ENCODE data around the gene OR5F1.

The OR5F1 gene

DNA sequence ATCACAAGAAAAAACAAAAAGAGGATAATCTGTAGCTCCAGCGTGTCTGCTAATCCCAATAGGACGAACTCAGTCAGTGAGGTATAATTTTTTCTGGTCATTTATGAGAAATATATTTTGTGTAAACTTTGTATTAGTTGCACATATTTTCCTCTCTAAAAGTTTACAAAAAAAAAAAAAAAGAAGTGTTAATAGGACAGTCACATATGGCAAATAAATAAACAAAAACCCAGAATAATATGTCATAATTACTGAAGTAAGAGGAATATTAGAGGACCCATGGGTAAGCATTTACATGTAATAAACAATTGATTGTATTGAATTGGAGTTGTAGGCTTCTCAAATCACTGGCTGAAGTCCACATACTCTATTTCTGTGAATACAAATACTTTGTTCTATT, at the start of gene OR5F1:
Gene OR5F1 (minus strand): TSS at position 101 of the 400 bp plus-strand sequence. CDS start 0 bp downstream, at position 101.
- no peak for DNase-seq (ENCODE audit: low read depth)

DNA sequence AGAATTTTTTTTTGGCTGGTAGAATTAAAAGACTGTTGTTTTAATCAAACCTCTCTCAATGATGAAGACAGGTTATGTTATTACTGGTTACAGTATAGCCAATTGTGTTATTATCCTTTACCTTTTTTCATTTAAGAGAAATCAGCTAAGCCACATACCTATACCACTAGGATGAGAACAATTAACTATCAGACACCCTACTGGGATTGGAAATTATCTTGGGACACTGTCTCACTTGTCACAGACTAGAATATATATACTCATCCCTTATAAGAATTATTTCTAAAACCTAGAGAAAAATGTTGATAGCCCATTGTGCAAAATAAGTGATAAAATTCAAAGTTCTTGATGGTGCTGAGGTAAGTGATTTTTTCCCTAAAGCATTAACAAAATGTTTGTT, 32.9 kb upstream of the OR5F1 start, which contains the start of gene OR5AS1:
Gene OR5AS1 (plus strand): TSS at position 301 of the 400 bp plus-strand sequence. CDS start 2,765 bp downstream, outside the sequence.
- DNase-seq (ENCODE audit: low read depth), result no peak

DNA sequence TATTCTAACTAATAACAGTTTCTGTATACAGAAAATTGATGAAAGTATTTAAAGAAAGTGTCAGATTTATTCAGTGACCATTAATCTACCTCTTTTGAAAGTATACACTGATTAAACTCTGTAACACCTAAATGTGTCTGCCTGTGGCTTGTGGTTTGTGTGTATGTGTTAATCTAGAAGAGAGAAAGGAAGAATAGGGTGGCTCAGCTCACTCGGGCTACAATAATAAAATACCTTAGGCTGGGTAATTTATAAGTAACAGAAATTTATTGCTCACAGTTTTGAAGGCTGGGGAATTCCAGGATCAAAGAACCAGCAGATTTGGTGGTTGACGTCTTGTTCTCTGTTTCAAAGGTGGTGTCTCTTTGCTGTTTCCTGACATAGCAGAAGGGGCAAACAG, 19.4 kb upstream of the OR5F1 start:
- no peak for DNase-seq (ENCODE audit: low read depth)

DNA sequence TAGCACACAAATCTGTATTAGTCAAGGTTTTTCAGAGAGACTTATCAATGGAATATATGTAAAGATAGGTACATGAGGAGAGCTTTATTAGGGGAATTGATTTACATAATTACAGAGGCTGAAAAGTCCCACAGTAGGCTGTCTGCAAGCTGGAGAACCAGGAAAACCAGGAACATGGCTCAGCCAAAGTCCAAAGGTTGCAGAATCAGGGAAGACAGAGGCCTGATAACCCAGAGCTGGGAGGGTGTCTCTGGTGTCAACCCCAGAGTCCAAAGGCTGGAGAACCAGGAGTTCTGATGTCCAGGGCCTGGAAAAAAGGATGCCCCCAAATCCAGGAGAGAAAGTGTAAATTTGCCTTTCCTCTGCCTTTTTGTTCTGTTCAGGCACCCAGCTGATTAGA, 16.3 kb upstream of the OR5F1 start:
- DNase-seq (ENCODE audit: low read depth), result no peak

DNA sequence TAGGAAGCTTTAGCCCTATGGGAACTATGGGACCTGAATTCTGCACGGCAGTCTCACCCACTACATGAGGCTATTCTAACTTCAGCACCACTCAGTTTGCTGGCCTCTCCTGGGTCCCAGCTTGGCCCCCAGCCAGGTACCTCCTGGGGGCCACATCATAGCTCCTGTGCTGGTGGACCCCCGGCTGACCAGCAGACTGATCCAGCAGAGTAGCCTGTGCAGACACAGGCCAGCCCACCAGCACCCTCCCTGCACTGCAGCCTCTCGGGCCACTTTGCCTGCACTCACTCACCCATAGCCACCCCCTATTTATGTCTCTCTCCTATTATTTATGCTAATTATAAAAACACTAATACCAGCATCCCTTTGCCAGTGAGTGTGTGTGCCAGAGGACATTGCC, 23.5 kb downstream of the OR5F1 start:
- DNase-seq (ENCODE audit: low read depth), result no peak

DNA sequence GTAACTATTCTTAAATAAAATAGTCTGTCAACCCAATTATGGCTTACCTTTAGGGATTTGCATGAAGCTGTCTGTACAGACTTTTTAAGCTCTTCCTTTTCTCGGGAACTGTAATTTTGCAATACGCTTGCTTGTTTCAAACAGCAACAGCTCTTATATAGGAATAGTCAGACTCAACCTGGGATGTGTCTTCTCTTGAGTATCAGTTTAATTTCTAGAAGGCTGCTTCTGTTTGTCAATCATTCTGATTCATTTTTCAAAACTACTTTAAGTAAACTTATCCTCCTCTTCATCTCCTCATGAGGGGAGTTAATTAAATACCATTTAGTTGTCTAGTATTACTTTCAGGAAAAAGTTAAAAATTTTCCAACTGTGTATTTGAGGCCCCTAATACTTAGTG, 24.6 kb downstream of the OR5F1 start, which contains the start of gene OR10AG1:
Gene OR10AG1 (minus strand): TSS at position 101 of the 400 bp plus-strand sequence. CDS start 38 bp downstream, at position 63.
- no peak for DNase-seq (ENCODE audit: low read depth)

DNA sequence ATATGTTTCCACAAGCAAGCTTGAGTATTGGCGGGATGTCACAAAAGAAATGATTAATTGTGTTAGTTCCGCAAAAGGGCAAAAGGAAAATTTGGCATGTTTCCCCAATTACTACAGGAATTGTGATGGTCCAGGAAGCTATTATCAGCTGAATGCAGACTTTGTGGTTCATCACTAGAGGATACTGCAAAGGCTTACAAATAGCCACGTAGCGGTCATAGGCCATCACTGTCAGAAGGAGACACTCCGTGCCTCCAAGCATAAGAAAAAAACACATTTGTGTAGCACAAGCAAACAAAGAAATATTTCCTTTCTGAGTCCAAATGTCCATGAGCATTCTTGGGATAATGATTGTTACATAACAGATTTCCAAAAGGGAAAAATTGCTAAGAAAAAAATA, 26.5 kb downstream of the OR5F1 start:
- DNase-seq (ENCODE audit: low read depth), result no peak

DNA sequence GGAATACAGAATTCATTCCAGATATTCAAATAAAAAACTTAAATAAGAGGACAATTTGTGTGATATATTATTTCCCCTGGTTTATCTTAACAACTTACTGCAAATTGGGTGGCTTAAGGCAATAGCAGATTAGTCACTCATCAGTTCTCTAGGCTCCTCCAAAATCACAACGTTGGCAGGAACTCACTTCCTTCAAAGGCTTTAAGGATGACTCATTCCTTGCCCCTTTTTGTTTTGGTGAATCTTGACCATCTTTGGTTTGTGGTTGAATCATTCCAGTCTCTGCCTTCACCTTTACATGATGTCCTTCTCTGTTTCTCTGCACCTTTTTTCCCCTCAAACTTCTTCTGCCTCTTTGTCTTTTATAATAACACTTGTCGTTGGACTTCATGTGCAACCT, 28.0 kb downstream of the OR5F1 start:
- DNase-seq (ENCODE audit: low read depth), result no peak

DNA sequence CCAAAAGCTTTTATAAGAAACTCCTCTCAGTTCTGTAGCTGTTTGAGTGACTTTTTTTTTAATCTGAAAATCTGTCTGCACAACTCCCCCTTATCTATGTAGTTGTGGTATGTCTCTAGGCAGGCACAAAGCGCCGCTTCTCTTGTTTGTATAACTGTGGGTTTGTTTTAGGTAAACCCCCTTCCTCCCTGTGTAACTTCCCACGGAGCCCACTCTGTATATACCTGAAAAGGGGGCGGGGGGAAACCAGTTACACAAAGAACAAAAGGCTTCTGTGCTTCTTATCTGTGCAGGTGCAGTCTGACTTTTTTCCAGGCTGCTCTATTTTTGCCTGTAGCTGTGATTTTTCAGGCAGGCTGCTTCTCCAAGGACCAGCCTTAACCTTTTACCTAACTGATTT, 37.9 kb downstream of the OR5F1 start:
- DNase-seq (ENCODE audit: low read depth), result no peak

DNA sequence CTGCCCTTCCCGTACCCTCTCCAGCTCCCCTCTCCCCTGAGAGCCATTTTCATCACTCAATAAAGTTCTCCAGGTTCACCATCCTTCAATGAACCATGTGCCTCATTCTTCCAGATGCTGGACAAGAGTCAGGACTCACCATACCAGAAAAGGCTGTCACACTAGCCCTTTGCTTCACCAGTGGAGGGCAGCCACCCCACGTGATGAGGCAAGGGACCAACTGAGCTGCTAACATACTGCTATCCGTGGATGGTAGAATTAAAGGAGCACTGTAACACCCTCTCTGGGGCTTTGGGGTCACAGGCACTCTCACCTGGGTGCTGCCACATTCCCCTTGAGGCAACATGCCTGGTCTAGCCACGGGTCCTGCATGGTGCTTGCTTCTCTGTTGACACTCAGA, 45.1 kb downstream of the OR5F1 start:
- no peak for DNase-seq (ENCODE audit: low read depth)
